ENCODE data around the gene ZNF507.

The ZNF507 gene

GRCh38 chr19:32361574-32362317, 16.3 kb downstream of the ZNF507 start:
- peaks cover 80% of the 10 kb centered on the region for H3K79me2 ChIP-seq (ENCODE audit: insufficient read depth, low read length)
- H3K9me3 ChIP-seq (ENCODE audit: insufficient read depth, low read length, severe bottlenecking), result no peaks in the 10 kb centered on the region
- no peak for TF ChIP-seq EZH2 (IDR thresholded peaks at IDR 0.05; ENCODE audit: borderline replicate concordance, low read depth, low read length, severe bottlenecking)
- no peak for TF ChIP-seq CTCF (IDR thresholded peaks at IDR 0.05; ENCODE audit: borderline replicate concordance, extremely low read depth, low read length, poor library complexity, severe bottlenecking)
- H4K20me1 ChIP-seq (ENCODE audit: insufficient read depth, low read length), result peaks cover 41% of the 10 kb centered on the region
- peaks cover 90% of the 10 kb centered on the region for H3K36me3 ChIP-seq (ENCODE audit: insufficient read depth, low read length)
- H3K4me3 ChIP-seq (ENCODE audit: low read depth in 1 of 2, low read length in 2 of 2), result no peak overlapping the region
- H3K4me2 ChIP-seq (ENCODE audit: insufficient read depth, low read length), result no peak overlapping the region
- no peaks in the 10 kb centered on the region for H3K4me1 ChIP-seq (ENCODE audit: insufficient read depth, low read length)
- no peak overlapping the region for H3K9ac ChIP-seq (ENCODE audit: low read depth, low read length)
- H3K27ac ChIP-seq (ENCODE audit: low read length), result no peak overlapping the region
- no peaks in the 10 kb centered on the region for H3K27me3 ChIP-seq (ENCODE audit: insufficient read depth, low read length, poor library complexity)
- H2AFZ ChIP-seq (ENCODE audit: low read depth, low read length), result no peak overlapping the region
- DNase-seq (no peak), ATAC-seq (ENCODE audit: insufficient read depth, low read depth) (no peak)

- H4K20me1 ChIP-seq (ENCODE audit: insufficient read depth, low read length), result peaks cover 46% of the 10 kb centered on the region
- no peak for TF ChIP-seq CTCF (IDR thresholded peaks at IDR 0.05; ENCODE audit: borderline replicate concordance, extremely low read depth, low read length, poor library complexity, severe bottlenecking)
- H3K4me2 ChIP-seq (ENCODE audit: insufficient read depth, low read length), result no peak overlapping the region
- no peak for DNase-seq
- H3K4me1 ChIP-seq (ENCODE audit: insufficient read depth, low read length), result no peaks in the 10 kb centered on the region
- no peak overlapping the region for H3K27ac ChIP-seq (ENCODE audit: low read length)
- H3K9me3 ChIP-seq (ENCODE audit: insufficient read depth, low read length, severe bottlenecking), result no peaks in the 10 kb centered on the region
- H3K79me2 ChIP-seq (ENCODE audit: insufficient read depth, low read length), result peaks cover 86% of the 10 kb centered on the region
- no peak overlapping the region for H3K4me3 ChIP-seq (ENCODE audit: low read depth in 1 of 2, low read length in 2 of 2)
- no peaks in the 10 kb centered on the region for H3K27me3 ChIP-seq (ENCODE audit: insufficient read depth, low read length, poor library complexity)
- no peak overlapping the region for H2AFZ ChIP-seq (ENCODE audit: low read depth, low read length)
- no peak overlapping the region for H3K9ac ChIP-seq (ENCODE audit: low read depth, low read length)
- H3K36me3 ChIP-seq (ENCODE audit: insufficient read depth, low read length), result peaks cover 90% of the 10 kb centered on the region
- no peak for ATAC-seq (ENCODE audit: insufficient read depth, low read depth)
These were observed 16.9 kb downstream of the ZNF507 start for GRCh38 chr19:32362318-32362691.

GRCh38 chr19:32363175-32363574, 17.8 kb downstream of the ZNF507 start:
- no peak overlapping the region for H3K4me2 ChIP-seq (ENCODE audit: insufficient read depth, low read length)
- peaks cover 50% of the 10 kb centered on the region for H4K20me1 ChIP-seq (ENCODE audit: insufficient read depth, low read length)
- TF ChIP-seq CTCF (IDR thresholded peaks at IDR 0.05; ENCODE audit: borderline replicate concordance, extremely low read depth, low read length, poor library complexity, severe bottlenecking), result no peak
- no peak for TF ChIP-seq EZH2 (IDR thresholded peaks at IDR 0.05; ENCODE audit: borderline replicate concordance, low read depth, low read length, severe bottlenecking)
- peaks cover 92% of the 10 kb centered on the region for H3K79me2 ChIP-seq (ENCODE audit: insufficient read depth, low read length)
- no peak for ATAC-seq (ENCODE audit: insufficient read depth, low read depth)
- no peaks in the 10 kb centered on the region for H3K27me3 ChIP-seq (ENCODE audit: insufficient read depth, low read length, poor library complexity)
- no peaks in the 10 kb centered on the region for H3K9me3 ChIP-seq (ENCODE audit: insufficient read depth, low read length, severe bottlenecking)
- H3K9ac ChIP-seq (ENCODE audit: low read depth, low read length), result no peak overlapping the region
- peaks cover 89% of the 10 kb centered on the region for H3K36me3 ChIP-seq (ENCODE audit: insufficient read depth, low read length)
- H3K4me1 ChIP-seq (ENCODE audit: insufficient read depth, low read length), result no peaks in the 10 kb centered on the region
- no peak overlapping the region for H3K4me3 ChIP-seq (ENCODE audit: low read depth in 1 of 2, low read length in 2 of 2)
- no peak overlapping the region for H2AFZ ChIP-seq (ENCODE audit: low read depth, low read length)
- no peak overlapping the region for H3K27ac ChIP-seq (ENCODE audit: low read length)
- DNase-seq, result no peak

Measured in DND-41 (cell line).